ENCODE measurements around the gene GNG12. TPM values are rescaled to one million over a fixed set of nuclear protein-coding genes. Genes with fewer than 3 reads are reported as not detected.

Gene GNG12
- total and polyA plus RNA-seq, 8 donors, result 7.3 to 39.8 (median 21.1) TPM

DNA sequence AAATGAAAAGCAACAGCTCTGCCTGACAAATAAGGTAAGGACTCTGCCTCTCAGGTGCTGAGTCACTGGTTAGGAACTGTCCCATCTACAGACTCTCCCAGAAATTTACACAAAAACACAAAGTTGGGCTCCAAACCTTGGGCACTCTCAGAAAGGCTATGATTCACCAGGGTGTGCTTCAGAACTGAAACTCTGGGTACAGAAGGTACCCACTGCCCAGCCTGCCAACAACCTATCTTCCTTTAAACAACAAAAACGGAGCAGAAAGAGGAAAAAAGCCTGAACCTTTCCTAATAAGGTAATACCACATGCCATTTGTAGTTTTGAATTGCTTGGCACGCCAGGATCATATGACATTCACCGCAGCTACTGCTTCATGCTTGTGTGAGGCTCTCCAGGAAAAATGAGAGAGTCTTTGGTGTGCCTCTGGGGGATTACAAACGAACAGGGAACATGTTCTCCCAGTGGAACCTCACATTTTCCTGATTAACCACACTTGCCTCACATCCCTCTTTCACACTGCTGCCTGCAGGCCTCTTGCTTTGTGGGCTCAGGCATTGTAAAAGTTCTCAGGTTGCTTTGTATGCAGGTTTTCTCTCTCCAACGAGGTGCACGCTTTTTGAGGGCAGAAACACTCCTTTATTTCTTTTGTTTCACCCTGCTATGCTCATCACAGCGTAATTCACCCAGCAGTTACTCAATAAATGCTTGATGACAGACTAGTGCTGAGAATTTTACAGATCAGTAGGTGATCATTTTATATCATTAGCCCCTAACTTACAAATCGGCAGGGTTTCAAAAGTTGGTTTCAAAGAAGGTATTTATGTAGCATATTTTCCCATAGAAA, 83.2 kb downstream of the GNG12 start:
- DNase-seq (no peak), FAIRE-seq (no peak)
- peak overlapping the region; percentile 9 to 81 (median 50) for H3K27ac ChIP-seq

GRCh38 chr1:67749263-67749843, 83.9 kb downstream of the GNG12 start:
- 30 to 32% methylated on average over 5 of the region's 5 CpGs for WGBS, 2 donors
- intact Hi-C loops (cut with DNase I), result no loop called here
- FAIRE-seq, result no peak

More for the DNA sequence above, 83.2 kb downstream of the GNG12 start:
- H3K4me3 ChIP-seq, result no peak overlapping the region
- TF ChIP-seq, protein P1, sequence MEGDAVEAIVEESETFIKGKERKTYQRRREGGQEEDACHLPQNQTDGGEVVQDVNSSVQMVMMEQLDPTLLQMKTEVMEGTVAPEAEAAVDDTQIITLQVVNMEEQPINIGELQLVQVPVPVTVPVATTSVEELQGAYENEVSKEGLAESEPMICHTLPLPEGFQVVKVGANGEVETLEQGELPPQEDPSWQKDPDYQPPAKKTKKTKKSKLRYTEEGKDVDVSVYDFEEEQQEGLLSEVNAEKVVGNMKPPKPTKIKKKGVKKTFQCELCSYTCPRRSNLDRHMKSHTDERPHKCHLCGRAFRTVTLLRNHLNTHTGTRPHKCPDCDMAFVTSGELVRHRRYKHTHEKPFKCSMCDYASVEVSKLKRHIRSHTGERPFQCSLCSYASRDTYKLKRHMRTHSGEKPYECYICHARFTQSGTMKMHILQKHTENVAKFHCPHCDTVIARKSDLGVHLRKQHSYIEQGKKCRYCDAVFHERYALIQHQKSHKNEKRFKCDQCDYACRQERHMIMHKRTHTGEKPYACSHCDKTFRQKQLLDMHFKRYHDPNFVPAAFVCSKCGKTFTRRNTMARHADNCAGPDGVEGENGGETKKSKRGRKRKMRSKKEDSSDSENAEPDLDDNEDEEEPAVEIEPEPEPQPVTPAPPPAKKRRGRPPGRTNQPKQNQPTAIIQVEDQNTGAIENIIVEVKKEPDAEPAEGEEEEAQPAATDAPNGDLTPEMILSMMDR (IDR thresholded peaks at IDR 0.05), result no peak
- peaks cover 20 to 28% (median 27%) of the 10 kb centered on the region in 3 donors for H3K4me1 ChIP-seq
- 36 to 39% methylated on average over 8 of the region's 8 CpGs for WGBS, 2 donors
- no peaks in the 10 kb centered on the region for H3K36me3 ChIP-seq
- no peaks in the 10 kb centered on the region for H3K9me3 ChIP-seq
- ATAC-seq, result peak; percentile 63 to 74 (median 68)
- intact Hi-C loops (cut with DNase I), result loop anchor here in 1 of 3 donors (10.0 kb wide), 2 partner anchors 185 to 215 kb away; no protein-coding TSS in a partner anchor
- H3K27me3 ChIP-seq, result no peaks in the 10 kb centered on the region

GRCh38 chr1:67748630-67749029, 84.6 kb downstream of the GNG12 start:
- peak overlapping the region in 2 of 4 donors; percentile 6 to 29 for H3K4me3 ChIP-seq

More at GRCh38 chr1:67749263-67749843, 83.9 kb downstream of the GNG12 start:
- TF ChIP-seq, protein P1 (IDR thresholded peaks at IDR 0.05), result no peak
- H3K9me3 ChIP-seq, result no peaks in the 10 kb centered on the region
- H3K4me3 ChIP-seq, result peak overlapping the region in 2 of 4 donors; percentile 6 to 29
- H3K36me3 ChIP-seq, result no peaks in the 10 kb centered on the region
- DNase-seq (no peak), ATAC-seq (peak; percentile 26 to 48 (median 28))
- H3K27me3 ChIP-seq, result no peaks in the 10 kb centered on the region
- peaks cover 20 to 28% (median 27%) of the 10 kb centered on the region in 3 donors for H3K4me1 ChIP-seq
- peak overlapping the region; percentile 24 to 81 (median 50) for H3K27ac ChIP-seq

GRCh38 chr1:67747671-67748546, 85.4 kb downstream of the GNG12 start:
- FAIRE-seq (no peak), DNase-seq (no peak), ATAC-seq (peak in 2 of 4 donors; percentile 2 to 3)
- Histone ChIP-seq H3K36me3 (no peaks in the 10 kb centered on the region), H3K4me1 (peaks cover 20 to 32% (median 32%) of the 10 kb centered on the region in 3 donors), H3K27me3 (no peaks in the 10 kb centered on the region), H3K4me3 (peak overlapping the region in 2 of 4 donors; percentile 6 to 29), H3K27ac (peak overlapping the region; percentile 24 to 81 (median 50)), H3K9me3 (no peaks in the 10 kb centered on the region)
- intact Hi-C loops (cut with DNase I), result no loop called here
- whole genome bisulfite sequencing, 2 donors, result 28 to 29% methylated on average over 4 of the region's 4 CpGs
- TF ChIP-seq, protein P1 (IDR thresholded peaks at IDR 0.05), result no peak

More at GRCh38 chr1:67748630-67749029, 84.6 kb downstream of the GNG12 start:
- H3K27ac ChIP-seq, result peak overlapping the region; percentile 24 to 81 (median 50)
- H3K27me3 ChIP-seq, result no peaks in the 10 kb centered on the region
- TF ChIP-seq, protein P1 (IDR thresholded peaks at IDR 0.05), result no peak
- H3K9me3 ChIP-seq, result no peaks in the 10 kb centered on the region
- peaks cover 20 to 28% (median 27%) of the 10 kb centered on the region in 3 donors for H3K4me1 ChIP-seq
- WGBS, 2 donors, result 1 to 2% methylated on average over 2 of the region's 2 CpGs
- intact Hi-C loops (cut with DNase I), result no loop called here
- no peak for FAIRE-seq
- peak in 1 of 6 donors; percentile 33 for DNase-seq
- peak; percentile 82 to 94 (median 92) for ATAC-seq
- H3K36me3 ChIP-seq, result no peaks in the 10 kb centered on the region

All from pancreas (tissue), 10 donors.